ENCODE measurements around the gene CEP104. TPM values are rescaled to one million over a fixed set of nuclear protein-coding genes. Genes with fewer than 3 reads are reported as not detected.

Gene CEP104
- total and polyA plus RNA-seq, 2 experiments from 2014 or later, result 12.7 to 22.6 TPM

GRCh38 chr1:3824650-3825049 is 32.4 kb downstream of the CEP104 start:
- Histone ChIP-seq H4K20me1 (ENCODE audit: insufficient read depth, poor library complexity, severe bottlenecking) (no peaks in the 10 kb centered on the region), H3K9me3 (ENCODE audit: low read depth) (no peaks in the 10 kb centered on the region), H3K9me2 (replicated peaks; ENCODE audit: insufficient read depth) (no peaks in the 10 kb centered on the region), H3K4me2 (no peak overlapping the region), H3K27ac (no peak overlapping the region), H2AFZ (no peak overlapping the region), H3K36me3 (replicated peaks; ENCODE audit: insufficient read depth, low read depth) (no peaks in the 10 kb centered on the region), H3K4me3 (no peak overlapping the region), H3K27me3 (no peaks in the 10 kb centered on the region), H3K4me1 (ENCODE audit: insufficient read depth) (no peaks in the 10 kb centered on the region), H3K79me2 (no peaks in the 10 kb centered on the region)
- WGBS (ENCODE audit: low lambda C conversion rate, missing lambda C conversion rate), result 94% methylated on average over 5 of the region's 8 CpGs
- DNase-seq (ENCODE audit: low spot score), result no peak
- TF ChIP-seq, protein P1, sequence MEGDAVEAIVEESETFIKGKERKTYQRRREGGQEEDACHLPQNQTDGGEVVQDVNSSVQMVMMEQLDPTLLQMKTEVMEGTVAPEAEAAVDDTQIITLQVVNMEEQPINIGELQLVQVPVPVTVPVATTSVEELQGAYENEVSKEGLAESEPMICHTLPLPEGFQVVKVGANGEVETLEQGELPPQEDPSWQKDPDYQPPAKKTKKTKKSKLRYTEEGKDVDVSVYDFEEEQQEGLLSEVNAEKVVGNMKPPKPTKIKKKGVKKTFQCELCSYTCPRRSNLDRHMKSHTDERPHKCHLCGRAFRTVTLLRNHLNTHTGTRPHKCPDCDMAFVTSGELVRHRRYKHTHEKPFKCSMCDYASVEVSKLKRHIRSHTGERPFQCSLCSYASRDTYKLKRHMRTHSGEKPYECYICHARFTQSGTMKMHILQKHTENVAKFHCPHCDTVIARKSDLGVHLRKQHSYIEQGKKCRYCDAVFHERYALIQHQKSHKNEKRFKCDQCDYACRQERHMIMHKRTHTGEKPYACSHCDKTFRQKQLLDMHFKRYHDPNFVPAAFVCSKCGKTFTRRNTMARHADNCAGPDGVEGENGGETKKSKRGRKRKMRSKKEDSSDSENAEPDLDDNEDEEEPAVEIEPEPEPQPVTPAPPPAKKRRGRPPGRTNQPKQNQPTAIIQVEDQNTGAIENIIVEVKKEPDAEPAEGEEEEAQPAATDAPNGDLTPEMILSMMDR (IDR thresholded peaks at IDR 0.05; ENCODE audit: poor library complexity), result no peak
- TF ChIP-seq EZH2phosphoT487 (IDR thresholded peaks at IDR 0.05; ENCODE audit: low read depth, severe bottlenecking, unreplicated experiment), result no peak
- TF ChIP-seq EZH2 (IDR thresholded peaks at IDR 0.05; ENCODE audit: borderline replicate concordance), result no peak

DNA sequence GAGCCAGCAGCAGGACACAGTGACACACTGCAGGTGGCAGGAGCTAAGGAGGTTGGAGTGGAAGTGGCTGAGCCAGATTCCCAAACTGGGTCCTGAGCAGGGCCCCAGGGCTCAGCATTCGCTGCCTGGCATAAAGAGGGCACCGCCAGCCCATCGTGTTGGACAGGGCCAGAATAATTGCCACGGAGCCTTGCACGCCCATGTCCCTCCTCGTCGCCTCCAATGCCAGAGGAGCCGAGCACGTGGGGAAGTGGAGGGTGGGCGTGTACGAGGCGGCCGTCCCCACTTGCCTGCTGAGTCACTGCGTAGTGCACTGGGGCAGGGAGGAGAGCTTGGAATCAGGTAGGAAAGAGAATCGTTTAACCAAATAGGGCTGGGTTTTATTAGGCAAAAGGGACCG is 34.6 kb downstream of the CEP104 start:
- H3K4me2 ChIP-seq, result no peak overlapping the region
- no peaks in the 10 kb centered on the region for H3K4me1 ChIP-seq (ENCODE audit: insufficient read depth)
- H3K9me3 ChIP-seq (ENCODE audit: low read depth), result no peaks in the 10 kb centered on the region
- no peaks in the 10 kb centered on the region for H3K27me3 ChIP-seq
- no peak for DNase-seq (ENCODE audit: low spot score)
- no peaks in the 10 kb centered on the region for H3K36me3 ChIP-seq (replicated peaks; ENCODE audit: insufficient read depth, low read depth)
- H3K27ac ChIP-seq, result no peak overlapping the region
- H3K9me2 ChIP-seq (replicated peaks; ENCODE audit: insufficient read depth), result no peaks in the 10 kb centered on the region
- no peaks in the 10 kb centered on the region for H4K20me1 ChIP-seq (ENCODE audit: insufficient read depth, poor library complexity, severe bottlenecking)
- H3K79me2 ChIP-seq, result no peaks in the 10 kb centered on the region
- 87% methylated on average over 16 of the region's 16 CpGs for WGBS (ENCODE audit: low lambda C conversion rate, missing lambda C conversion rate)
- no peak for TF ChIP-seq EZH2phosphoT487 (IDR thresholded peaks at IDR 0.05; ENCODE audit: low read depth, severe bottlenecking, unreplicated experiment)
- TF ChIP-seq, protein P1 (IDR thresholded peaks at IDR 0.05; ENCODE audit: poor library complexity), result no peak
- no peak for TF ChIP-seq EZH2 (IDR thresholded peaks at IDR 0.05; ENCODE audit: borderline replicate concordance)
- no peak overlapping the region for H3K4me3 ChIP-seq
- no peak overlapping the region for H2AFZ ChIP-seq

DNA sequence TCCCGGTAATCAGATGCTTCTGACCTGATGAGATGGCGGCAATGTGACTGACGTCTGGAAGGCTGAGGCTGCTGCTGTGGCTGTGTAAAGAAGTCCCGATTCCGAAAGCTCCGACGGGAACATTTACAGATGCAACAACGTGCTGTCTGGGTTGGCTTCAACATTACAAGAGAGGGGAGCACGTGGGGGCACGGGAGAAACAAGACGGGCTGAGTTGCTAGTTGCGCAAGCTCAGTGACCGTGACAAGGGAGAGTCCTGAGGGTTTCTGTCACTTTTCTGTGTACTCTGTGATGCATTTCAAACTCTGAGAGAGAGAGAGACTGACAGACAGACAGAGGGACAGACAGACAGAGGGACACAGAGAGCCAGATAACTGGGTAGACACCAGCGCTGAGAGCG is 35.1 kb downstream of the CEP104 start:
- H3K79me2 ChIP-seq, result no peaks in the 10 kb centered on the region
- DNase-seq (ENCODE audit: low spot score), result no peak
- H3K27me3 ChIP-seq, result no peaks in the 10 kb centered on the region
- H3K4me1 ChIP-seq (ENCODE audit: insufficient read depth), result no peaks in the 10 kb centered on the region
- H2AFZ ChIP-seq, result no peak overlapping the region
- H3K27ac ChIP-seq, result no peak overlapping the region
- no peaks in the 10 kb centered on the region for H3K9me2 ChIP-seq (replicated peaks; ENCODE audit: insufficient read depth)
- H3K4me2 ChIP-seq, result no peak overlapping the region
- H3K9me3 ChIP-seq (ENCODE audit: low read depth), result no peaks in the 10 kb centered on the region
- H3K36me3 ChIP-seq (replicated peaks; ENCODE audit: insufficient read depth, low read depth), result no peaks in the 10 kb centered on the region
- no peak overlapping the region for H3K4me3 ChIP-seq
- 95% methylated on average over 15 of the region's 15 CpGs for WGBS (ENCODE audit: low lambda C conversion rate, missing lambda C conversion rate)
- H4K20me1 ChIP-seq (ENCODE audit: insufficient read depth, poor library complexity, severe bottlenecking), result no peaks in the 10 kb centered on the region
- TF ChIP-seq, protein P1 (IDR thresholded peaks at IDR 0.05; ENCODE audit: poor library complexity), result no peak
- TF ChIP-seq EZH2 (IDR thresholded peaks at IDR 0.05; ENCODE audit: borderline replicate concordance) (no peak), EZH2phosphoT487 (IDR thresholded peaks at IDR 0.05; ENCODE audit: low read depth, severe bottlenecking, unreplicated experiment) (no peak)

DNA sequence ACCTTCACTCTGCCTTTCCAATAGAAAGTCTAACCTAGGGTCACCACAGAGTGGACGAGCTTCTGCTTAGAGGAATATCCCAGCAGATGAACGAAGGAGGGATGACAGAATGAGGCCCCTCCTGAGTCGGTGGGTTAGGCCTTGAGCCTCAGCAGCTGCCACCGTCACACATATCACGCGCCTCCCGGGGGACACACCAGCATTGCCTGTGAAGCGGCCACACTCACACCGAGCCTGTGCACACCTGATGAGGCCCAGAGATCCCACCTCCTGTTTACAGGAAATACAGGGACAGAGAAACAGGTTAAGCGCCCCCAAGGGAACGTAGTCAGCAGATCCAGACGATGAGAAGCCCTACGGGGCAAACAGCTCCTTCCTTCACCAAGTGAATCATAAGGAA is 35.6 kb downstream of the CEP104 start:
- Histone ChIP-seq H3K9me2 (replicated peaks; ENCODE audit: insufficient read depth) (no peaks in the 10 kb centered on the region), H3K4me1 (ENCODE audit: insufficient read depth) (no peaks in the 10 kb centered on the region), H3K9me3 (ENCODE audit: low read depth) (no peaks in the 10 kb centered on the region), H4K20me1 (ENCODE audit: insufficient read depth, poor library complexity, severe bottlenecking) (no peaks in the 10 kb centered on the region), H3K4me2 (no peak overlapping the region), H3K27ac (no peak overlapping the region), H3K27me3 (no peaks in the 10 kb centered on the region), H2AFZ (no peak overlapping the region), H3K79me2 (no peaks in the 10 kb centered on the region), H3K36me3 (replicated peaks; ENCODE audit: insufficient read depth, low read depth) (no peaks in the 10 kb centered on the region), H3K4me3 (no peak overlapping the region)
- no peak for DNase-seq (ENCODE audit: low spot score)
- 94% methylated on average over 13 of the region's 13 CpGs for WGBS (ENCODE audit: low lambda C conversion rate, missing lambda C conversion rate)
- TF ChIP-seq EZH2 (IDR thresholded peaks at IDR 0.05; ENCODE audit: borderline replicate concordance) (no peak), EZH2phosphoT487 (IDR thresholded peaks at IDR 0.05; ENCODE audit: low read depth, severe bottlenecking, unreplicated experiment) (no peak)
- TF ChIP-seq, protein P1 (IDR thresholded peaks at IDR 0.05; ENCODE audit: poor library complexity), result no peak
